Measurements from ENCODE around the gene DLG2.

- TF ChIP-seq POLR2A (IDR thresholded peaks at IDR 0.05): no peak
- no peak for TF ChIP-seq CTCF (IDR thresholded peaks at IDR 0.05)
Measured at GRCh38 chr11:85094795-85095194, 532.3 kb downstream of the DLG2 start.
